ENCODE data around the gene SRPRA. TPM values are rescaled to one million over a fixed set of nuclear protein-coding genes. Genes with fewer than 3 reads are reported as not detected.
A peak's percentile ranks its signal among the peaks of the same experiment; 100 is the strongest.

Gene SRPRA
- total and polyA plus RNA-seq, 10 of the 15 experiments (the other 5 are each of a cell fraction or from before 2014, with no cell fraction given) = 29.6 to 131 (median 92.8) TPM

GRCh38 chr11:126257144-126257543, 11.6 kb downstream of the SRPRA start:
- no peak overlapping the region for H3K4me2 ChIP-seq (ENCODE audit: control insufficient read depth, insufficient read depth)
- in situ Hi-C loops (cut with MboI) (no loop called here), intact Hi-C loops (cut with micrococcal nuclease; ENCODE audit: unreplicated experiment) (loop anchor here (5.0 kb wide), 1 partner anchor 340 kb away; no protein-coding TSS in a partner anchor)
- H3K36me3 ChIP-seq (ENCODE audit: control insufficient read depth in 2 of 2, insufficient read depth in 2 of 2, low read length in 1 of 2) = peaks cover 3 to 13% of the 10 kb centered on the region in 2 experiments; a peak in 3 of 4 replicates
- ChIA-PET CTCF (interaction anchor here (0.7 kb wide), 1 partner anchor 224 kb away, joined by 3 read pairs; no protein-coding TSS in a partner anchor), POLR2A (interaction anchor here (0.5 kb wide), 1 partner anchor 529 kb away, joined by 4 read pairs; no protein-coding TSS in a partner anchor), SMC1A (ENCODE audit: uncharacterized antibody, unreplicated experiment) (no interaction called here), RAD21 (ENCODE audit: unreplicated experiment) (no interaction called here)
- no peak overlapping the region for H3K9ac ChIP-seq (ENCODE audit: control insufficient read depth, insufficient read depth, low read length)
- TSS peak; percentile 20 for BruUV-seq (replicated peaks)
- H4K20me1 ChIP-seq (ENCODE audit: control insufficient read depth, insufficient read depth) = no peaks in the 10 kb centered on the region
- WGBS (ENCODE audit: insufficient coverage, insufficient replicate concordance, low lambda C conversion rate, missing lambda C conversion rate) = 100% methylated on average over 2 of the region's 2 CpGs
- TF ChIP-seq CREM (IDR thresholded peaks at IDR 0.05; ENCODE audit: low read depth) (no peak), CEBPB (IDR thresholded peaks at IDR 0.05; ENCODE audit: borderline replicate concordance in 1 of 2, low read depth in 2 of 2, low read length in 2 of 2) (no peak), SRF (IDR thresholded peaks at IDR 0.05; ENCODE audit: low read depth in 2 of 2, low read length in 2 of 2) (no peak), ASH2L (IDR thresholded peaks at IDR 0.05; ENCODE audit: borderline replicate concordance, low read depth) (no peak), MXI1 (IDR thresholded peaks at IDR 0.05; ENCODE audit: low read depth, low read length) (no peak), RCOR1 (conservative IDR thresholded peaks at IDR 0.05; ENCODE audit: low read depth, low read length) (no peak), TAF1 (IDR thresholded peaks at IDR 0.05; ENCODE audit: borderline replicate concordance, low read depth, low read length) (no peak), JUNB (IDR thresholded peaks at IDR 0.05) (no peak), ZZZ3 (IDR thresholded peaks at IDR 0.05; ENCODE audit: control insufficient read depth, insufficient read length, low read depth) (no peak), ZNF384 (IDR thresholded peaks at IDR 0.05; ENCODE audit: borderline replicate concordance, low read depth, low read length) (no peak), E2F4 (IDR thresholded peaks at IDR 0.05; ENCODE audit: low read depth, low read length) (no peak)
- TF ChIP-seq, protein P1, sequence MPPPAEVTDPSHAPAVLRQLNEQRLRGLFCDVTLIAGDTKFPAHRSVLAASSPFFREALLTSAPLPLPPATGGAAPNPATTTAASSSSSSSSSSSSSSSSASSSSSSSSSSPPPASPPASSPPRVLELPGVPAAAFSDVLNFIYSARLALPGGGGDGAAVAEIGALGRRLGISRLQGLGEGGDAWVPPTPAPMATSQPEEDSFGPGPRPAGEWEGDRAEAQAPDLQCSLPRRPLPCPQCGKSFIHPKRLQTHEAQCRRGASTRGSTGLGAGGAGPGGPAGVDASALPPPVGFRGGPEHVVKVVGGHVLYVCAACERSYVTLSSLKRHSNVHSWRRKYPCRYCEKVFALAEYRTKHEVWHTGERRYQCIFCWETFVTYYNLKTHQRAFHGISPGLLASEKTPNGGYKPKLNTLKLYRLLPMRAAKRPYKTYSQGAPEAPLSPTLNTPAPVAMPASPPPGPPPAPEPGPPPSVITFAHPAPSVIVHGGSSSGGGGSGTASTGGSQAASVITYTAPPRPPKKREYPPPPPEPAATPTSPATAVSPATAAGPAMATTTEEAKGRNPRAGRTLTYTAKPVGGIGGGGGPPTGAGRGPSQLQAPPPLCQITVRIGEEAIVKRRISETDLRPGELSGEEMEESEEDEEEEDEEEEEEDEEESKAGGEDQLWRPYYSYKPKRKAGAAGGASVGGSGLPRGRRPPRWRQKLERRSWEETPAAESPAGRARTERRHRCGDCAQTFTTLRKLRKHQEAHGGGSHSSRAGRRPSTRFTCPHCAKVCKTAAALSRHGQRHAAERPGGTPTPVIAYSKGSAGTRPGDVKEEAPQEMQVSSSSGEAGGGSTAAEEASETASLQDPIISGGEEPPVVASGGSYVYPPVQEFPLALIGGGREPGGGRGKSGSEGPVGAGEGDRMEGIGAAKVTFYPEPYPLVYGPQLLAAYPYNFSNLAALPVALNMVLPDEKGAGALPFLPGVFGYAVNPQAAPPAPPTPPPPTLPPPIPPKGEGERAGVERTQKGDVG (CRISPR knock-in tag; IDR thresholded peaks at IDR 0.05) = no peak
- TF ChIP-seq, protein P2, sequence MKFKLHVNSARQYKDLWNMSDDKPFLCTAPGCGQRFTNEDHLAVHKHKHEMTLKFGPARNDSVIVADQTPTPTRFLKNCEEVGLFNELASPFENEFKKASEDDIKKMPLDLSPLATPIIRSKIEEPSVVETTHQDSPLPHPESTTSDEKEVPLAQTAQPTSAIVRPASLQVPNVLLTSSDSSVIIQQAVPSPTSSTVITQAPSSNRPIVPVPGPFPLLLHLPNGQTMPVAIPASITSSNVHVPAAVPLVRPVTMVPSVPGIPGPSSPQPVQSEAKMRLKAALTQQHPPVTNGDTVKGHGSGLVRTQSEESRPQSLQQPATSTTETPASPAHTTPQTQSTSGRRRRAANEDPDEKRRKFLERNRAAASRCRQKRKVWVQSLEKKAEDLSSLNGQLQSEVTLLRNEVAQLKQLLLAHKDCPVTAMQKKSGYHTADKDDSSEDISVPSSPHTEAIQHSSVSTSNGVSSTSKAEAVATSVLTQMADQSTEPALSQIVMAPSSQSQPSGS (IDR thresholded peaks at IDR 0.05; ENCODE audit: low read length) = no peak
- FAIRE-seq (no peak), DNase-seq (ENCODE audit: low read depth, low spot score) (no peak), ATAC-seq (no peak)
- no peaks in the 10 kb centered on the region for H3K27me3 ChIP-seq (replicated peaks in 1 of 2; ENCODE audit: control insufficient read depth in 2 of 2, insufficient read depth in 2 of 2, low read length in 1 of 2)
- H3K9me3 ChIP-seq (replicated peaks; ENCODE audit: control insufficient read depth, insufficient read depth, low read length) = no peaks in the 10 kb centered on the region
- no peaks in the 10 kb centered on the region for H3K79me2 ChIP-seq (ENCODE audit: control insufficient read depth, insufficient read depth, low read length)
- H3K4me1 ChIP-seq (ENCODE audit: control insufficient read depth, insufficient read depth, low read length) = no peaks in the 10 kb centered on the region
- no peak overlapping the region for H3K27ac ChIP-seq (ENCODE audit: control insufficient read depth, insufficient read depth)
- H3K4me3 ChIP-seq = no peak overlapping the region
- no peak overlapping the region for H2AFZ ChIP-seq (ENCODE audit: control insufficient read depth, low read depth, low read length)

Measured in GM12878 (cell line).